ENCODE measurements around the gene NF2.

- TF ChIP-seq EZH2 (IDR thresholded peaks at IDR 0.05; ENCODE audit: low read depth, low read length, severe bottlenecking) (no peak), CTCF (IDR thresholded peaks at IDR 0.05; ENCODE audit: control extremely low read depth in 1 of 3, insufficient read depth in 1 of 3, low read depth in 1 of 3, low read length in 3 of 3) (no peak), RFX5 (IDR thresholded peaks at IDR 0.05; ENCODE audit: borderline replicate concordance, low read depth, low read length) (no peak), ATF2 (IDR thresholded peaks at IDR 0.05; ENCODE audit: low read length) (no peak), EP300 (IDR thresholded peaks at IDR 0.05; ENCODE audit: borderline replicate concordance in 1 of 2, low read depth in 2 of 2, low read length in 2 of 2) (no peak), POLR2AphosphoS5 (IDR thresholded peaks at IDR 0.05; ENCODE audit: low read depth, low read length) (no peak), USF2 (IDR thresholded peaks at IDR 0.05; ENCODE audit: low read length) (no peak), YY1 (IDR thresholded peaks at IDR 0.05; ENCODE audit: low read depth, low read length) (no peak), POLR2A (IDR thresholded peaks at IDR 0.05; ENCODE audit: control extremely low read depth in 1 of 2, low read depth in 2 of 2, low read length in 2 of 2) (no peak), TAF7 (optimal IDR thresholded peaks at IDR 0.05; ENCODE audit: borderline replicate concordance, low read depth, low read length) (no peak), PHF8 (conservative IDR thresholded peaks at IDR 0.05; ENCODE audit: low read depth, low read length) (no peak), JUND (IDR thresholded peaks at IDR 0.05; ENCODE audit: low read length) (no peak), RNF2 (IDR thresholded peaks at IDR 0.05; ENCODE audit: borderline replicate concordance, low read depth, low read length, missing control alignments, poor library complexity, severe bottlenecking) (no peak), SIN3A (conservative IDR thresholded peaks at IDR 0.05 in 1 of 2, IDR thresholded peaks at IDR 0.05 in 1 of 2; ENCODE audit: low read depth in 1 of 2, low read length in 2 of 2) (no peak)
These were observed 27.6 kb downstream of the NF2 start for GRCh38 chr22:29630987-29631386.
